Liver (tissue), 9 donors: ENCODE results near the gene TM7SF2. TPM values are rescaled to one million over a fixed set of nuclear protein-coding genes. Genes with fewer than 3 reads are reported as not detected.
A peak's percentile ranks its signal among the peaks of the same experiment; 100 is the strongest.

ENCODE experiments used
- DNase-seq: peaks from one replicate; pipeline ENCODE4 v3.0.0-alpha.2; 2017; ENCODE audit warnings: low spot score
- H3K27ac ChIP-seq, 2 donors: one replicate each; pipeline ENCODE4 v1.7.0; 2013; ENCODE audit warnings: inconsistent platforms in 2 of 2, low read length in 2 of 2, control low read depth in 1 of 2, low read depth in 1 of 2, mild to moderate bottlenecking in 1 of 2
- H3K27me3 ChIP-seq, 4 donors: one replicate each; pipeline versions ENCODE4 v1.6.1 to v1.7.0; 2013; ENCODE audit warnings: low read length in 3 of 4, inconsistent platforms in 1 of 4, mild to moderate bottlenecking in 1 of 4, moderate library complexity in 1 of 4; ENCODE audit not compliant: control insufficient read depth in 4 of 4, insufficient read depth in 4 of 4
- H3K36me3 ChIP-seq, 4 donors: one replicate each; pipeline versions ENCODE4 v1.6.1 to v1.7.0; 2013; ENCODE audit warnings: low read length in 3 of 4, mild to moderate bottlenecking in 3 of 4, low read depth in 1 of 4, moderate library complexity in 1 of 4; ENCODE audit not compliant: control insufficient read depth in 4 of 4, insufficient read depth in 3 of 4
- H3K4me1 ChIP-seq, 4 donors: one replicate each; pipeline versions ENCODE4 v1.6.1 to v1.7.0; 2013; ENCODE audit warnings: low read length in 3 of 4, mild to moderate bottlenecking in 3 of 4, moderate library complexity in 1 of 4; ENCODE audit not compliant: control insufficient read depth in 4 of 4, insufficient read depth in 4 of 4
- H3K4me3 ChIP-seq, 3 donors: one replicate each; pipeline versions ENCODE4 v1.6.1 to v1.7.0; 2013; ENCODE audit warnings: low read length in 3 of 3, control low read depth in 1 of 3, low read depth in 1 of 3, mild to moderate bottlenecking in 1 of 3
- H3K9ac ChIP-seq, 2 donors: one replicate each; pipeline ENCODE4 v1.7.0; 2013; ENCODE audit warnings: low read length in 2 of 2, mild to moderate bottlenecking in 2 of 2, moderate library complexity in 2 of 2, control low read depth in 1 of 2, low read depth in 1 of 2
- H3K9me3 ChIP-seq, 4 donors: one replicate each; pipeline versions ENCODE4 v1.6.1 to v1.7.0; 2013; ENCODE audit warnings: low read length in 3 of 4; ENCODE audit not compliant: control insufficient read depth in 4 of 4
- ATF3 ChIP-seq: IDR thresholded peaks from 2 replicates; pipeline ENCODE4 v1.6.1; 2016; ENCODE audit warnings: antibody characterized with exemption
- EGR1 ChIP-seq, 2 donors: IDR thresholded peaks; 2 replicates each; pipeline ENCODE4 v1.6.1; 2016 to 2018; ENCODE audit warnings: antibody characterized with exemption in 2 of 2, low read depth in 2 of 2
- FOXA1 ChIP-seq: IDR thresholded peaks from 2 replicates; pipeline ENCODE4 v1.6.1; 2016; ENCODE audit warnings: antibody characterized with exemption
- FOXA2 ChIP-seq: IDR thresholded peaks from 2 replicates; pipeline ENCODE4 v1.6.1; 2016; ENCODE audit warnings: antibody characterized with exemption
- GABPA ChIP-seq, 2 donors: IDR thresholded peaks in 1 of 2; conservative IDR thresholded peaks in 1 of 2; 2 replicates each; pipeline ENCODE4 v1.6.1; 2016; ENCODE audit warnings: antibody characterized with exemption in 2 of 2, mild to moderate bottlenecking in 1 of 2, moderate library complexity in 1 of 2
- HNF4A ChIP-seq, 2 donors: conservative IDR thresholded peaks; 2 replicates each; pipeline ENCODE4 v1.6.1; 2016; ENCODE audit warnings: antibody characterized with exemption in 2 of 2, mild to moderate bottlenecking in 2 of 2
- HNF4G ChIP-seq: IDR thresholded peaks from 2 replicates; pipeline ENCODE4 v1.6.1; 2016; ENCODE audit warnings: antibody characterized with exemption
- JUND ChIP-seq, 2 donors: IDR thresholded peaks; 2 replicates each; pipeline ENCODE4 v1.6.1; 2016; ENCODE audit warnings: antibody characterized with exemption in 2 of 2
- MAX ChIP-seq: IDR thresholded peaks from 2 replicates; pipeline ENCODE4 v1.6.1; 2016; ENCODE audit warnings: antibody characterized with exemption
- NR2F2 ChIP-seq: IDR thresholded peaks from 2 replicates; pipeline ENCODE4 v1.6.1; 2016; ENCODE audit warnings: antibody characterized with exemption
- RAD21 ChIP-seq, 2 donors: IDR thresholded peaks; 2 replicates each; pipeline ENCODE4 v1.6.1; 2016; ENCODE audit warnings: antibody characterized with exemption in 2 of 2, mild to moderate bottlenecking in 2 of 2
- REST ChIP-seq: IDR thresholded peaks from 2 replicates; pipeline ENCODE4 v1.6.1; 2016; ENCODE audit warnings: antibody characterized with exemption, mild to moderate bottlenecking
- RXRA ChIP-seq, 2 donors: IDR thresholded peaks; 2 replicates each; pipeline ENCODE4 v1.6.1; 2017 to 2018; ENCODE audit warnings: antibody characterized with exemption in 2 of 2, mild to moderate bottlenecking in 1 of 2
- SP1 ChIP-seq: IDR thresholded peaks from 2 replicates; pipeline ENCODE4 v1.6.1; 2018; ENCODE audit warnings: antibody characterized with exemption, mild to moderate bottlenecking
- TAF1 ChIP-seq: conservative IDR thresholded peaks from 2 replicates; pipeline ENCODE4 v1.6.1; 2016; ENCODE audit warnings: antibody characterized with exemption, mild to moderate bottlenecking
- YY1 ChIP-seq: IDR thresholded peaks from 2 replicates; pipeline ENCODE4 v1.6.1; 2016; ENCODE audit warnings: antibody characterized with exemption, mild to moderate bottlenecking
- WGBS: extraction: QIAGEN DNeasy Blood & Tissue Kit; methylation state at CpG from one replicate; pipeline ENCODE4 v1.1.7; 2013; 5-methylcytosine and 5-hydroxymethylcytosine counted together
- polyA plus RNA-seq, 2 donors: library from polyadenylated mRNA; stranded (reverse) in 1 of 2; unstranded in 1 of 2; fragments of 200-250 nt in 1 of 2; fragments of >200 nt in 1 of 2; fragmentation: Nextera tagmentation in 1 of 2; extraction: Ambion mirVana in 1 of 2; gene quantifications; one replicate each; pipeline versions ENCODE4 v1.2.1 to v1.2.3, GENCODE V29; 2013 to 2015
- total RNA-seq, 2 donors: library from RNA; depleted of rRNA; stranded (reverse); fragments of >200 nt; gene quantifications; one replicate each; pipeline ENCODE4 v1.2.3, GENCODE V29; 2014
- TF ChIP-seq, protein P1 (sequence below): IDR thresholded peaks from 2 replicates; pipeline ENCODE4 v1.6.1; 2016; ENCODE audit warnings: antibody characterized with exemption
- TF ChIP-seq, protein P2 (sequence below): fragments of 150-350 bp; IDR thresholded peaks from 2 replicates; pipeline ENCODE4 v1.5.1; 2017; ENCODE audit warnings: improper control_type of control experiment, low read depth, low read length; ENCODE audit not compliant: missing input control
- donor health status: healthy.
- donor health status: healthy.
- donor health status: healthy.
- donor health status: healthy.
- donor health status: healthy.

The TM7SF2 gene
- total and polyA plus RNA-seq, 4 donors, result 39.0 to 337 (median 89.1) TPM

DNA sequence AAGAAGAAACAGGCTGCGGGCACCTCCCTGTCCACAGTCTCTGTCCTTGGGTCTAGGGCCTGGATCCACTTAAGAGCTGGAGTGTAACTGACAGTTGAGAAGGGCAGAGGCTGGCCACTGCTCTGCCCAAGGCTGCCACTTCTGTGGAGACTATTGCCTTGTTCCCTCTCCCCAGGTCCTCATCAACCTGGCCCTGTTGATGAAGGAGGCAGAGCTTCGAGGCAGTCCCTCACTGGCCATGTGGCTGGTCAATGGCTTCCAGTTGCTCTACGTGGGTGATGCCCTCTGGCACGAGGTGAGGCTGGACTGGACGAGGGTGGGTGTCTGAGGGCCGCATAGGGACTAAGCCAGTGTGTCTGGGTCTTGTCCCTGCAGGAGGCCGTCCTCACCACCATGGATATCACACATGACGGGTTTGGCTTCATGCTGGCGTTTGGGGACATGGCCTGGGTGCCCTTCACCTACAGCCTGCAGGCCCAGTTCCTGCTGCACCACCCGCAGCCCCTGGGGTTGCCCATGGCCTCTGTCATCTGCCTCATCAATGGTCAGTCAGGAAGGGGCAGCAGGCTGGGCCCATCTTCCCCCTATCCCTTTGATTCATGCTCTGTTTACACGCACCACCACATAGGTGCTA, 3.0 kb downstream of the TM7SF2 start:
- Histone ChIP-seq H3K9me3 (no peaks in the 10 kb centered on the region), H3K4me3 (no peak overlapping the region), H3K27ac (peak overlapping the region in 1 of 2 donors; percentile 87), H3K27me3 (no peaks in the 10 kb centered on the region), H3K36me3 (peaks cover 3 to 8% (median 5%) of the 10 kb centered on the region in 4 donors), H3K9ac (no peak overlapping the region), H3K4me1 (peaks cover 26 to 74% (median 56%) of the 10 kb centered on the region in 4 donors)
- TF ChIP-seq, protein P1, sequence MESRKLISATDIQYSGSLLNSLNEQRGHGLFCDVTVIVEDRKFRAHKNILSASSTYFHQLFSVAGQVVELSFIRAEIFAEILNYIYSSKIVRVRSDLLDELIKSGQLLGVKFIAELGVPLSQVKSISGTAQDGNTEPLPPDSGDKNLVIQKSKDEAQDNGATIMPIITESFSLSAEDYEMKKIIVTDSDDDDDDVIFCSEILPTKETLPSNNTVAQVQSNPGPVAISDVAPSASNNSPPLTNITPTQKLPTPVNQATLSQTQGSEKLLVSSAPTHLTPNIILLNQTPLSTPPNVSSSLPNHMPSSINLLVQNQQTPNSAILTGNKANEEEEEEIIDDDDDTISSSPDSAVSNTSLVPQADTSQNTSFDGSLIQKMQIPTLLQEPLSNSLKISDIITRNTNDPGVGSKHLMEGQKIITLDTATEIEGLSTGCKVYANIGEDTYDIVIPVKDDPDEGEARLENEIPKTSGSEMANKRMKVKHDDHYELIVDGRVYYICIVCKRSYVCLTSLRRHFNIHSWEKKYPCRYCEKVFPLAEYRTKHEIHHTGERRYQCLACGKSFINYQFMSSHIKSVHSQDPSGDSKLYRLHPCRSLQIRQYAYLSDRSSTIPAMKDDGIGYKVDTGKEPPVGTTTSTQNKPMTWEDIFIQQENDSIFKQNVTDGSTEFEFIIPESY, result no peak
- no peak for TF ChIP-seq TAF1
- TF ChIP-seq MAX, result no peak
- no peak for TF ChIP-seq FOXA1
- TF ChIP-seq REST, result no peak
- TF ChIP-seq, protein P2, sequence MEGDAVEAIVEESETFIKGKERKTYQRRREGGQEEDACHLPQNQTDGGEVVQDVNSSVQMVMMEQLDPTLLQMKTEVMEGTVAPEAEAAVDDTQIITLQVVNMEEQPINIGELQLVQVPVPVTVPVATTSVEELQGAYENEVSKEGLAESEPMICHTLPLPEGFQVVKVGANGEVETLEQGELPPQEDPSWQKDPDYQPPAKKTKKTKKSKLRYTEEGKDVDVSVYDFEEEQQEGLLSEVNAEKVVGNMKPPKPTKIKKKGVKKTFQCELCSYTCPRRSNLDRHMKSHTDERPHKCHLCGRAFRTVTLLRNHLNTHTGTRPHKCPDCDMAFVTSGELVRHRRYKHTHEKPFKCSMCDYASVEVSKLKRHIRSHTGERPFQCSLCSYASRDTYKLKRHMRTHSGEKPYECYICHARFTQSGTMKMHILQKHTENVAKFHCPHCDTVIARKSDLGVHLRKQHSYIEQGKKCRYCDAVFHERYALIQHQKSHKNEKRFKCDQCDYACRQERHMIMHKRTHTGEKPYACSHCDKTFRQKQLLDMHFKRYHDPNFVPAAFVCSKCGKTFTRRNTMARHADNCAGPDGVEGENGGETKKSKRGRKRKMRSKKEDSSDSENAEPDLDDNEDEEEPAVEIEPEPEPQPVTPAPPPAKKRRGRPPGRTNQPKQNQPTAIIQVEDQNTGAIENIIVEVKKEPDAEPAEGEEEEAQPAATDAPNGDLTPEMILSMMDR, result no peak
- no peak for TF ChIP-seq EGR1 (IDR thresholded peaks at IDR 0.05; ENCODE audit: low read depth in 2 of 2)
- no peak for TF ChIP-seq HNF4G
- TF ChIP-seq HNF4A (conservative IDR thresholded peaks at IDR 0.05), result no peak
- no peak for TF ChIP-seq SP1
- TF ChIP-seq GABPA (IDR thresholded peaks at IDR 0.05 in 1 of 2, conservative IDR thresholded peaks at IDR 0.05 in 1 of 2), result no peak
- no peak for TF ChIP-seq FOXA2
- no peak for TF ChIP-seq NR2F2
- TF ChIP-seq RXRA (IDR thresholded peaks at IDR 0.05), result no peak
- no peak for TF ChIP-seq JUND (IDR thresholded peaks at IDR 0.05)
- no peak for TF ChIP-seq RAD21 (IDR thresholded peaks at IDR 0.05)
- no peak for TF ChIP-seq YY1
- TF ChIP-seq ATF3, result no peak
- WGBS, result 91% methylated on average over 11 of the region's 11 CpGs
- DNase-seq, result no peak
